ENCODE data around the gene HIF1A.

DNA sequence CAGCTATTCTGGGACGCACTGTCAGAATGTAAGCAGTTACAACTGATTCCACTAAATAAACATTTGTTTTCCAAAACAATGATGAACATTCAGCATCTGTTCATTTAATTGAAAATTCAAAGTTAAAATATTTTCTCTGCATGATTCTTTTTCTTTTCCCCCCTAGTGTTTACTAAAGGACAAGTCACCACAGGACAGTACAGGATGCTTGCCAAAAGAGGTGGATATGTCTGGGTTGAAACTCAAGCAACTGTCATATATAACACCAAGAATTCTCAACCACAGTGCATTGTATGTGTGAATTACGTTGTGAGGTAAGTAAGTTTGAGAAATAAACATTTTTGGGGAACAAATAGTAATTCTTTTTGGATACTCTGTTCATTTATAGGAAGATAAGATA, 38.7 kb downstream of the HIF1A start:
- TF ChIP-seq, protein P1, sequence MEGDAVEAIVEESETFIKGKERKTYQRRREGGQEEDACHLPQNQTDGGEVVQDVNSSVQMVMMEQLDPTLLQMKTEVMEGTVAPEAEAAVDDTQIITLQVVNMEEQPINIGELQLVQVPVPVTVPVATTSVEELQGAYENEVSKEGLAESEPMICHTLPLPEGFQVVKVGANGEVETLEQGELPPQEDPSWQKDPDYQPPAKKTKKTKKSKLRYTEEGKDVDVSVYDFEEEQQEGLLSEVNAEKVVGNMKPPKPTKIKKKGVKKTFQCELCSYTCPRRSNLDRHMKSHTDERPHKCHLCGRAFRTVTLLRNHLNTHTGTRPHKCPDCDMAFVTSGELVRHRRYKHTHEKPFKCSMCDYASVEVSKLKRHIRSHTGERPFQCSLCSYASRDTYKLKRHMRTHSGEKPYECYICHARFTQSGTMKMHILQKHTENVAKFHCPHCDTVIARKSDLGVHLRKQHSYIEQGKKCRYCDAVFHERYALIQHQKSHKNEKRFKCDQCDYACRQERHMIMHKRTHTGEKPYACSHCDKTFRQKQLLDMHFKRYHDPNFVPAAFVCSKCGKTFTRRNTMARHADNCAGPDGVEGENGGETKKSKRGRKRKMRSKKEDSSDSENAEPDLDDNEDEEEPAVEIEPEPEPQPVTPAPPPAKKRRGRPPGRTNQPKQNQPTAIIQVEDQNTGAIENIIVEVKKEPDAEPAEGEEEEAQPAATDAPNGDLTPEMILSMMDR (IDR thresholded peaks at IDR 0.05): no peak
- TF ChIP-seq POLR2A (IDR thresholded peaks at IDR 0.05): no peak

Measured in thyroid gland (tissue), 4 donors.